ENCODE results near the gene PER2.

PER2 gene

GRCh38 chr2:238243496-238244076 lies 44.8 kb downstream of the PER2 start:
- DNase-seq = no peak

- peak; percentile 43 for DNase-seq
Observed at GRCh38 chr2:238242731-238243495, 45.5 kb downstream of the PER2 start.

- no peak for DNase-seq
Observed at GRCh38 chr2:238241970-238242369, 46.4 kb downstream of the PER2 start.

GRCh38 chr2:238240757-238241711 lies 47.4 kb downstream of the PER2 start:
- peak; percentile 91 for DNase-seq

- DNase-seq = peak; percentile 92
Observed at GRCh38 chr2:238239863-238240756, 48.3 kb downstream of the PER2 start, which contains the start of gene HES6. TSS of gene HES6 (minus strand) at chr2:238240038. CDS start at chr2:238239905, 133 bp downstream.

GRCh38 chr2:238239543-238239862 lies 48.9 kb downstream of the PER2 start:
- DNase-seq = no peak

GRCh38 chr2:238238766-238239542 lies 49.5 kb downstream of the PER2 start:
- DNase-seq = peak; percentile 83

- no peak for DNase-seq
Observed at GRCh38 chr2:238238311-238238765, 50.1 kb downstream of the PER2 start.

GRCh38 chr2:238237431-238238135 lies 50.8 kb downstream of the PER2 start:
- no peak for DNase-seq

- DNase-seq = no peak
Observed at GRCh38 chr2:238236571-238236970, 51.8 kb downstream of the PER2 start.

GRCh38 chr2:238235856-238236255 lies 52.6 kb downstream of the PER2 start:
- DNase-seq = no peak

- no peak for DNase-seq
Observed at GRCh38 chr2:238235331-238235732, 53.1 kb downstream of the PER2 start.

- no peak for DNase-seq
Observed at GRCh38 chr2:238233625-238234024, 54.8 kb downstream of the PER2 start.

- no peak for DNase-seq
Observed at GRCh38 chr2:238231809-238232208, 56.6 kb downstream of the PER2 start.

- DNase-seq = no peak
Observed at GRCh38 chr2:238231251-238231793, 57.1 kb downstream of the PER2 start.

- no peak for DNase-seq
Observed at GRCh38 chr2:238230699-238231098, 57.7 kb downstream of the PER2 start.

GRCh38 chr2:238228700-238229099 lies 59.7 kb downstream of the PER2 start:
- no peak for DNase-seq

- DNase-seq = no peak
Observed at GRCh38 chr2:238227587-238228032, 60.8 kb downstream of the PER2 start.

- no peak for DNase-seq
Observed at GRCh38 chr2:238226698-238227586, 61.5 kb downstream of the PER2 start.
